Endothelial cell of umbilical vein (primary cell): ENCODE measurements around the gene EPS15. TPM values are rescaled to one million over a fixed set of nuclear protein-coding genes. Genes with fewer than 3 reads are reported as not detected.

Experiments used
- BruUV-seq: library from RNA; stranded (reverse); fragments of 400-500 nt; replicated peaks from 2 replicates; lab custom pipeline; 2021; lab: Mats Ljungman, UMichigan
- CTCF ChIA-PET: fragments of 300-600, 350-600 bp; sonication (Branson Sonifier 250); formaldehyde crosslinking; loops from one replicate; lab custom pipeline; 2021; ENCODE audit warnings: antibody characterized with exemption, inconsistent platforms; lab: Charles Lee
- POLR2A ChIA-PET: fragments of 300-600, 350-600 bp; sonication (Branson Sonifier 250); formaldehyde crosslinking; loops from one replicate; lab custom pipeline; 2021; ENCODE audit warnings: antibody characterized with exemption, inconsistent platforms; lab: Charles Lee
- DNase-seq: peaks from one replicate; pipeline ENCODE4 v3.0.0-alpha.2; 2011; ENCODE audit warnings: low read depth, low spot score
- FAIRE-seq: peaks from 2 replicates; lab custom pipeline; 2011; peaks lifted over from hg19 to GRCh38; lab: Jason Lieb, UNC
- H2AFZ ChIP-seq: 2 replicates; pipeline ENCODE4 v1.6.0; 2012; ENCODE audit warnings: low read depth, low read length, control low read depth, inconsistent platforms
- H3K27ac ChIP-seq: 2 replicates; pipeline ENCODE4 v1.5.1; 2011; ENCODE audit warnings: low read depth, mild to moderate bottlenecking, control low read depth, low read length, moderate library complexity; ENCODE audit not compliant: insufficient read depth
- H3K27me3 ChIP-seq, 2 experiments: 2 replicates each; pipeline versions ENCODE4 v1.6.0 to v1.6.1; 2011; ENCODE audit warnings: low read length in 2 of 2, mixed read lengths in 1 of 2; ENCODE audit not compliant: control insufficient read depth in 2 of 2, insufficient read depth in 2 of 2
- H3K36me3 ChIP-seq, 2 experiments: 2 replicates in 1 of 2; 3 replicates in 1 of 2; pipeline ENCODE4 v1.5.1; 2011; ENCODE audit warnings: low read length in 2 of 2, mild to moderate bottlenecking in 1 of 2, moderate library complexity in 1 of 2; ENCODE audit not compliant: control insufficient read depth in 2 of 2, insufficient read depth in 2 of 2; ENCODE audit errors: extremely low read depth in 1 of 2
- H3K4me1 ChIP-seq: 3 replicates; pipeline ENCODE4 v1.5.1; 2011; ENCODE audit warnings: mild to moderate bottlenecking, low read length; ENCODE audit not compliant: control insufficient read depth, insufficient read depth; ENCODE audit errors: extremely low read depth
- H3K4me2 ChIP-seq: 2 replicates; pipeline ENCODE4 v1.6.1; 2011; ENCODE audit warnings: low read length, control low read depth, mixed read lengths; ENCODE audit not compliant: insufficient read depth
- H3K4me3 ChIP-seq, 3 experiments: fragments of 200-600 bp in 1 of 3; sonication (generic), shearing (Covaris generic) in 1 of 3; replicated peaks in 1 of 3; 2 replicates each; pipeline ENCODE4 v1.5.1; 2011 to 2016; ENCODE audit warnings: control low read depth in 3 of 3, low read length in 3 of 3, mild to moderate bottlenecking in 2 of 3, inconsistent platforms in 1 of 3, low read depth in 1 of 3, moderate library complexity in 1 of 3; ENCODE audit not compliant: insufficient read depth in 1 of 3
- H3K79me2 ChIP-seq: 2 replicates; pipeline ENCODE4 v1.6.0; 2012; ENCODE audit warnings: low read length, inconsistent platforms; ENCODE audit not compliant: control insufficient read depth, insufficient read depth
- H3K9ac ChIP-seq: replicated peaks from 2 replicates; pipeline ENCODE3; 2011; ENCODE audit warnings: low read length, control low read depth; ENCODE audit not compliant: insufficient read depth; ENCODE audit errors: extremely low read depth
- H3K9me1 ChIP-seq: replicated peaks from 3 replicates; pipeline ENCODE4 v1.6.0; 2011; ENCODE audit warnings: mild to moderate bottlenecking, low read length; ENCODE audit not compliant: control insufficient read depth, insufficient read depth; ENCODE audit errors: extremely low read depth
- H3K9me3 ChIP-seq: replicated peaks from 2 replicates; pipeline ENCODE4 v1.5.1; 2012; ENCODE audit warnings: low read length, inconsistent platforms; ENCODE audit not compliant: control insufficient read depth, insufficient read depth
- H4K20me1 ChIP-seq: replicated peaks from 2 replicates; pipeline ENCODE3; 2011; ENCODE audit warnings: mild to moderate bottlenecking, low read length; ENCODE audit not compliant: control insufficient read depth, insufficient read depth; ENCODE audit errors: extremely low read depth
- EZH2 ChIP-seq: IDR thresholded peaks from 2 replicates; pipeline ENCODE4 v1.6.1; 2012; ENCODE audit warnings: borderline replicate concordance, low read depth, mild to moderate bottlenecking, moderate library complexity, low read length, inconsistent platforms; ENCODE audit not compliant: severe bottlenecking
- FOS ChIP-seq: IDR thresholded peaks from 2 replicates; pipeline ENCODE4 v1.6.1; 2011; ENCODE audit warnings: mild to moderate bottlenecking, low read length, moderate library complexity, borderline replicate concordance; ENCODE audit not compliant: insufficient read depth
- GATA2 ChIP-seq: IDR thresholded peaks from 2 replicates; pipeline ENCODE4 v1.7.0; 2011; ENCODE audit warnings: low read depth, mild to moderate bottlenecking, moderate library complexity, mixed read lengths, low read length; ENCODE audit not compliant: insufficient read length, insufficient read depth
- JUN ChIP-seq: IDR thresholded peaks from 2 replicates; pipeline ENCODE4 v1.6.1; 2011; ENCODE audit warnings: borderline replicate concordance, low read depth; ENCODE audit not compliant: insufficient read length, insufficient read depth
- MAX ChIP-seq: IDR thresholded peaks from 2 replicates; pipeline ENCODE4 v1.6.1; 2011; ENCODE audit not compliant: insufficient read depth, insufficient read length
- MYC ChIP-seq: IDR thresholded peaks from one replicate; pipeline ENCODE4 v1.6.1; 2011; ENCODE audit warnings: mild to moderate bottlenecking, low read depth, low read length
- POLR2A ChIP-seq: IDR thresholded peaks from 2 replicates; pipeline ENCODE4 v1.6.1; 2012; ENCODE audit warnings: low read depth, mild to moderate bottlenecking, control low read depth, low read length
- POLR2AphosphoS5 ChIP-seq: IDR thresholded peaks from 2 replicates; pipeline ENCODE4 v1.6.1; 2012; ENCODE audit warnings: low read depth, mild to moderate bottlenecking, control low read depth, low read length, moderate library complexity; ENCODE audit not compliant: insufficient read depth
- dilution Hi-C: fragments of 300-500 bp; cut with MboI; formaldehyde crosslinking; loops from one replicate; pipeline ENCODE4 v1.15.0; 2019; ENCODE audit warnings: low sequenced_read_pairs; ENCODE audit not compliant: extremely low pct_ligation_motif_present
- intact Hi-C: fragments of 100-400 bp; cut with micrococcal nuclease; formaldehyde crosslinking; loops from one replicate; pipeline ENCODE4 v1.10.0; 2022
- polyA plus RNA-seq, 4 experiments: library from polyadenylated mRNA; depleted of rRNA in 3 of 4; stranded (reverse) in 3 of 4; unstranded in 1 of 4; fragments of >200 nt; gene quantifications; 2 replicates each; pipeline versions ENCODE4 v1.2.1 to v1.2.3, GENCODE V29; 2011 to 2012; ENCODE audit warnings: missing spikeins in 1 of 4
- total RNA-seq: library from RNA; stranded (reverse); gene quantifications from 2 replicates; pipeline ENCODE4 v1.2.3, GENCODE V29; 2021
- TF ChIP-seq, protein P1 (sequence below), 2 donors: IDR thresholded peaks; 1 replicate in 1 of 2; 2 replicates in 1 of 2; pipeline ENCODE4 v1.5.1; 2011; ENCODE audit warnings: low read length in 2 of 2, mild to moderate bottlenecking in 2 of 2, moderate library complexity in 2 of 2, control low read depth in 1 of 2, inconsistent platforms in 1 of 2, low read depth in 1 of 2; ENCODE audit not compliant: insufficient read depth in 1 of 2; ENCODE audit errors: extremely low read depth in 1 of 2

The EPS15 gene
- total and polyA plus RNA-seq, 2 donors (not counting 3 experiments of a cell fraction or from before 2014, with no cell fraction given) = 15.4 to 44.8 TPM

DNA sequence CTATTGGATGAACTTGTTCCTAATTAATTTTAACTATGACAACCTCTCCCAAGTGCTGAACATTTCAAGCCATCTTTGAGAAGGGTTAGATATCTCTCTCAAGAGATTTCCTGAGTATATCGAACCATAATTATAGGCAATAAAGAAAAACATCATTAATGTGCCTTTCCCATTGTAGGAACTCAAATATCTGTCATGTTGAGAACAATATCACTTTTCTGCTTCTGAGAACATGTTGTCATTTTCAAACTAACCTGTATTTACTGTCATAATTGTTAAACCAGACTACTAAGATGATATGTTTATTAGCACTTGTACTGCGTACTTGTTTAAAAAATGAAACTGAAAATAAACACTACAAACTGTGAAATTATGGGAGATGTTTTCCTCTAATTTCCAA, 4.3 kb downstream of the EPS15 start:
- Histone ChIP-seq H3K4me2 (no peak overlapping the region), H4K20me1 (peaks cover 20% of the 10 kb centered on the region), H3K9me3 (no peaks in the 10 kb centered on the region), H2AFZ (no peak overlapping the region), H3K36me3 (no peaks in the 10 kb centered on the region), H3K9me1 (no peaks in the 10 kb centered on the region), H3K9ac (no peak overlapping the region), H3K27ac (no peak overlapping the region), H3K79me2 (peaks cover 86% of the 10 kb centered on the region), H3K27me3 (no peaks in the 10 kb centered on the region), H3K4me3 (no peak overlapping the region), H3K4me1 (peaks cover 22% of the 10 kb centered on the region)
- DNase-seq (no peak), FAIRE-seq (no peak)
- no TSS peak for BruUV-seq
- dilution Hi-C loops = no loop called here
- POLR2A ChIA-PET = no interaction called here
- no peak for TF ChIP-seq MYC
- TF ChIP-seq, protein P1, sequence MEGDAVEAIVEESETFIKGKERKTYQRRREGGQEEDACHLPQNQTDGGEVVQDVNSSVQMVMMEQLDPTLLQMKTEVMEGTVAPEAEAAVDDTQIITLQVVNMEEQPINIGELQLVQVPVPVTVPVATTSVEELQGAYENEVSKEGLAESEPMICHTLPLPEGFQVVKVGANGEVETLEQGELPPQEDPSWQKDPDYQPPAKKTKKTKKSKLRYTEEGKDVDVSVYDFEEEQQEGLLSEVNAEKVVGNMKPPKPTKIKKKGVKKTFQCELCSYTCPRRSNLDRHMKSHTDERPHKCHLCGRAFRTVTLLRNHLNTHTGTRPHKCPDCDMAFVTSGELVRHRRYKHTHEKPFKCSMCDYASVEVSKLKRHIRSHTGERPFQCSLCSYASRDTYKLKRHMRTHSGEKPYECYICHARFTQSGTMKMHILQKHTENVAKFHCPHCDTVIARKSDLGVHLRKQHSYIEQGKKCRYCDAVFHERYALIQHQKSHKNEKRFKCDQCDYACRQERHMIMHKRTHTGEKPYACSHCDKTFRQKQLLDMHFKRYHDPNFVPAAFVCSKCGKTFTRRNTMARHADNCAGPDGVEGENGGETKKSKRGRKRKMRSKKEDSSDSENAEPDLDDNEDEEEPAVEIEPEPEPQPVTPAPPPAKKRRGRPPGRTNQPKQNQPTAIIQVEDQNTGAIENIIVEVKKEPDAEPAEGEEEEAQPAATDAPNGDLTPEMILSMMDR (IDR thresholded peaks at IDR 0.05; ENCODE audit: extremely low read depth in 1 of 2, insufficient read depth in 1 of 2, low read depth in 1 of 2, low read length in 2 of 2) = no peak
- no peak for TF ChIP-seq EZH2
- no peak for TF ChIP-seq GATA2
- TF ChIP-seq JUN = no peak
- TF ChIP-seq MAX = no peak
- TF ChIP-seq POLR2A = no peak
- TF ChIP-seq POLR2AphosphoS5 = no peak
- no peak for TF ChIP-seq FOS
- CTCF ChIA-PET = interaction anchor here (1.1 kb wide), 1 partner anchor 21 kb away, joined by 4 read pairs; no protein-coding TSS in a partner anchor
- intact Hi-C loops = loop anchor here (5.0 kb wide), 1 partner anchor 97 kb away; no protein-coding TSS in a partner anchor
